Brain microvascular endothelial cell (primary cell): Measurements from ENCODE around the gene HEPN1.
"Not testable (repeated sequence)": the region's sequence is repeated elsewhere in the genome, so short reads cannot be mapped to it uniquely, and the experiment has no call there.

Experiments used
- DNase-seq: peaks from one replicate; pipeline ENCODE4 v3.0.0-alpha.2; 2020
- H3K27ac ChIP-seq: fragments of 250-450 bp; sonication (Bioruptor Pico); 2 replicates; pipeline ENCODE4 v1.5.1; 2020; ENCODE audit warnings: mild to moderate bottlenecking, moderate library complexity
- H3K27me3 ChIP-seq: fragments of 250-450 bp; sonication (Bioruptor Pico); replicated peaks from 2 replicates; pipeline ENCODE4 v1.5.1; 2020; ENCODE audit warnings: mild to moderate bottlenecking
- H3K36me3 ChIP-seq: fragments of 250-450 bp; sonication (Bioruptor Pico); replicated peaks from 2 replicates; pipeline ENCODE4 v1.5.1; 2020; ENCODE audit warnings: mild to moderate bottlenecking
- H3K4me3 ChIP-seq: 2 replicates; pipeline ENCODE4 v1.5.1; 2011; ENCODE audit warnings: low read depth, mild to moderate bottlenecking, control low read depth, low read length, moderate library complexity
- CTCF ChIP-seq: IDR thresholded peaks from 2 replicates; pipeline ENCODE4 v1.5.1; 2011; ENCODE audit warnings: low read depth, mild to moderate bottlenecking, moderate library complexity, low read length, control low read depth, inconsistent platforms; ENCODE audit errors: missing control alignments
- in situ Hi-C: cut with HindIII; loops from 2 replicates; pipeline ENCODE4 v1.10.0; 2017; ENCODE audit warnings: low sequenced_read_pairs, low pct_ligation_motif_present

HEPN1 gene

GRCh38 chr11:124955035-124955434 is 36.0 kb downstream of the HEPN1 start:
- no peak for TF ChIP-seq CTCF
- Histone ChIP-seq H3K36me3 (no peaks in the 10 kb centered on the region), H3K27ac (no peak overlapping the region)

GRCh38 chr11:124961972-124962609 is 43.0 kb downstream of the HEPN1 start:
- H3K27me3 ChIP-seq: no peaks in the 10 kb centered on the region
- TF ChIP-seq CTCF: peak; percentile 63
- no peaks in the 10 kb centered on the region for H3K36me3 ChIP-seq
- H3K4me3 ChIP-seq: no peak overlapping the region
- no peak overlapping the region for H3K27ac ChIP-seq
- in situ Hi-C loops: loop anchor here (25.0 kb wide), 2 partner anchors 175 to 450 kb away; no protein-coding TSS in a partner anchor
- DNase-seq: peak; percentile 78

More at GRCh38 chr11:124955035-124955434, 36.0 kb downstream of the HEPN1 start:
- H3K27me3 ChIP-seq: no peaks in the 10 kb centered on the region
- no peak for DNase-seq
- H3K4me3 ChIP-seq: no peak overlapping the region
- in situ Hi-C loops: loop anchor here (25.0 kb wide), 2 partner anchors 182 to 457 kb away; no protein-coding TSS in a partner anchor

DNA sequence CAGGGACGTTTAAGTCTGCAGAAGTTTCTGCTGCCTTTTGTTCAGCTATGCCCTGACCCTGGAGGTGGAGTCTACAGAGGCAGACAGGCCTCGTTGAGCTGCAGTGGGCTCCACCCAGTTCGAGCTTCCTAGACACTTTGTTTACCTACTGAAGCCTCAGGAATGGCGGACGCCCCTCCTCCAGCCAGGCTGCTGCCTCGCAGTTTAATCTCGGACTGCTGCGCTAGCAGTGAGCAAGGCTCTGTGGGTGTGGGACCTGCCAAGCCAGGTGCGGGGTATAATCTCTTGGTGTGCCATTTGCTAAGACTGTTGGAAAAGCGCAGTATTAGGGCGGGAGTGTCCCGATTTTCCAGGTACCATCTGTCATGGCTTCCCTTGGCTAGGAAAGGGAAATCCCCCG is 49.1 kb downstream of the HEPN1 start:
- not testable (repeated sequence) for H3K27ac ChIP-seq, H3K4me3 ChIP-seq, DNase-seq, H3K36me3 ChIP-seq, H3K27me3 ChIP-seq
- in situ Hi-C loops: loop anchor here (25.0 kb wide), 2 partner anchors 169 to 444 kb away; no protein-coding TSS in a partner anchor
